ENCODE data around the gene ZNF655.
"Not testable (repeated sequence)": the region's sequence is repeated elsewhere in the genome, so short reads cannot be mapped to it uniquely, and the experiment has no call there.

Gene ZNF655, protein sequence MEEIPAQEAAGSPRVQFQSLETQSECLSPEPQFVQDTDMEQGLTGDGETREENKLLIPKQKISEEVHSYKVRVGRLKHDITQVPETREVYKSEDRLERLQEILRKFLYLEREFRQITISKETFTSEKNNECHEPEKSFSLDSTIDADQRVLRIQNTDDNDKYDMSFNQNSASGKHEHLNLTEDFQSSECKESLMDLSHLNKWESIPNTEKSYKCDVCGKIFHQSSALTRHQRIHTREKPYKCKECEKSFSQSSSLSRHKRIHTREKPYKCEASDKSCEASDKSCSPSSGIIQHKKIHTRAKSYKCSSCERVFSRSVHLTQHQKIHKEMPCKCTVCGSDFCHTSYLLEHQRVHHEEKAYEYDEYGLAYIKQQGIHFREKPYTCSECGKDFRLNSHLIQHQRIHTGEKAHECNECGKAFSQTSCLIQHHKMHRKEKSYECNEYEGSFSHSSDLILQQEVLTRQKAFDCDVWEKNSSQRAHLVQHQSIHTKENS

GRCh38 chr7:99558306-99559174 lies at the start of gene ZNF655:
TSS of gene ZNF655 (plus strand) at chr7:99558642. CDS start at chr7:99560560, 1,918 bp downstream.
- peak; percentile 86 for DNase-seq (ENCODE audit: low read depth)

DNA sequence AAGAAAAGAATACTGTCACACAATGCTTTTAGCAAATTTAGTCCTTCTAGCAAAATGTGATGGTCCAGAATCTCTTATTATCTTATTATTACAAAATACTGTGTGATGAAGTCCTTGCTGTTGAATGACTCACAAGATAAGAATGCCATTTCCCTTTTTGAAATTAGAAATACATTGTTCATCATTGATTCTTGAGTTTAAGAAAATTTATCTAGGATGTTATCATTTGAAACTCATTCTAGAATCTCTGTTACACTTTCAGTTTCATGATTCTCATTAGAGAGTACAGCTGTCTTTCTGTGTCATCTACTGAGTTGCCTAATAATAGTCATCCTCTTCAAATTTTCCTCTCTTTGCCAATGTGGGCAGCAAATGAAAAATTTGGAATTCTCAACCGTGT lies 44.4 kb upstream of the ZNF655 start:
- DNase-seq (ENCODE audit: low read depth) = no peak

DNA sequence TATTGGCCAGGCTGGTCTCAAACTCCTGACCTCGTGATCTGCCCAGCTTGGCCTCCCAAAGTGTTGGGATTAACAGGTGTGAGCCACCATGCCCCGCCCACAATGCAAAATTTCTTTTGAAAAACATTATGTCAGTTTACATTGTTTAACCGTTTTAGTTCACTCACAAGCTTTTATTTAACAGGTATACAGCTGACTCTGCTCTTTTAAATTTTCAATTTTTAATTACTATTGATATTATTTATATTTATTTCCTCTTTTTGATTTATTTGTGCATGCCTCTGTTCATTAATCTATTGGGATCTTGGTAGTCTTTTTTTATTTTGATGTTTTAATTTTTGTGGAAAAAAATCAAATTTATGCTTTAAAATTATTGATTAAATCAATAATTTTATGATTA lies 37.0 kb upstream of the ZNF655 start:
- no peak for DNase-seq (ENCODE audit: low read depth)

DNA sequence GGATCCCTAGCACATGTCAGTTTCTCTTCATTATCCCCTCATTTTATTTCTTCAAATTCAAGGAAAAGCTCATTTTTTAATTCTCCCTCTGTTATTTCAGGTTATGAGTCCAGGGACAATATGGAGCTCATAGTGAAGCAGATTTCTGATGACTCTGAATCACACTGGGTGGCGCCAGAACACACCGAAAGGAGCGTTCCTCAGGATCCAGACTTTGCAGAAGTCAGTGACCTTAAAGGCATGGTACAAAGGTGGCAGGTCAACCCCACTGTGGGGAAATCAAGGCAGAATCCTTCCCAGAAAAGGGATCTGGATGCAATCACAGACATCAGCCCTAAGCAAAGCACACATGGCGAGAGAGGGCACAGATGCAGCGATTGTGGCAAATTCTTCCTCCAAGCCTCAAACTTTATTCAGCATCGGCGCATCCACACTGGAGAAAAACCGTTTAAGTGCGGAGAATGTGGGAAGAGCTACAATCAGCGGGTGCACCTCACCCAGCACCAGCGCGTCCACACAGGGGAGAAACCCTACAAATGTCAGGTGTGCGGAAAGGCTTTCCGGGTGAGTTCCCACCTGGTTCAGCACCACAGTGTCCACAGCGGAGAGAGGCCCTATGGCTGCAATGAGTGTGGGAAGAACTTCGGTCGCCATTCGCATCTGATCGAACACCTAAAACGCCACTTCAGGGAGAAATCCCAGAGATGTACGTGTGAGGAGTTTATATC lies 32.6 kb upstream of the ZNF655 start:
- no peak for DNase-seq (ENCODE audit: low read depth)

DNA sequence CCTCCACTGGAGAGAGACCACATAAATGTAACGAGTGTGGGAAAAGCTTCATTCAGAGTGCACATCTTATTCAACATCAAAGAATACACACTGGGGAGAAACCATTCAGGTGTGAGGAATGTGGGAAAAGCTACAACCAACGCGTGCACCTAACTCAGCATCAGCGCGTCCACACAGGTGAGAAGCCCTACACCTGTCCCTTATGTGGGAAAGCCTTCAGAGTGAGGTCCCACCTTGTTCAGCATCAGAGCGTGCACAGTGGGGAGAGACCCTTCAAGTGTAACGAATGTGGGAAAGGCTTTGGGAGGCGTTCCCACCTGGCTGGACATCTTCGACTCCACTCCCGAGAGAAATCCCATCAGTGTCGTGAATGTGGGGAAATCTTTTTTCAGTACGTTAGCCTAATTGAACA lies 27.1 kb upstream of the ZNF655 start:
- DNase-seq (ENCODE audit: low read depth) = no peak

GRCh38 chr7:99535667-99536066 lies 22.8 kb upstream of the ZNF655 start:
- DNase-seq (ENCODE audit: low read depth) = no peak

GRCh38 chr7:99539213-99539811 lies 19.1 kb upstream of the ZNF655 start:
- DNase-seq (ENCODE audit: low read depth) = no peak

DNA sequence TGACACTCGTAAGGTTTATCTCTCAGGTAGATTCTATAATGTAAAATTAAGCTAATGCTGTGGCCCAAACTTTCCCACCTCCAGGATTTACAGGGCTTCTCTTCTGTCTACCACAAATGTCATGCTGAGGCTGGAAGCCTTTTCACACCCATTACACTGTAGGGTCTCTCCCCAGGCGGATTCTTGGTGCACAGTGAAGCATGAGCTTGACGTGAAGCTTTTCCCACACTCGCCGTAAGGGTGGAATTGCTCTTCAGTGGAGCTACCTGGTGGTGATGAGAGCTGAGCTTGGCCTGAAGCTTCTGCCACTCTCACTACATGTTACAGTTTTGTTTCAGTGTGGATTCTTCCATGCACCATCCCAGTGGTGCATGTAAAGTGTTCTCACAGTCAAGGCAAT lies 17.9 kb upstream of the ZNF655 start:
- no peak for DNase-seq (ENCODE audit: low read depth)

GRCh38 chr7:99541212-99541611 lies 17.2 kb upstream of the ZNF655 start:
- DNase-seq (ENCODE audit: low read depth) = no peak

- DNase-seq (ENCODE audit: low read depth) = no peak
Measured at GRCh38 chr7:99543081-99543671, 15.3 kb upstream of the ZNF655 start.

DNA sequence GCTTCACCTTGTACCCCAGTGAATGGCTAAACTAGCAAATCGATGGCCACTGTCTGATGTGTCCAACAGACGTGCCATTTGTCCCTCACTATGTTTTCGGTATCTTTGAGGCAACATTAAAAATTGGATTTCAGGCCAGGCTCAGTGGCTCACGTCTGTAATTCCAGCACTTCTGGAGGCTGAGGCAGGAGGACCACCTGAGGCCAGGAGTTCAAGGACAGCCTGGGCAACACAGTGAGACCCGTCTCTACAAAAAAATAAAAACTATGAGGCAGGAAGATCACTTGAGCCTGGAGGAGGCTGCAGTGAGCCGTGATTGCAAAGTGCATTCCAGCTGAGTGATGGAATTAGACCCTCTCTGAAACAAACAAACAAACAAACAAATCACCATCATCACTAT lies 14.5 kb upstream of the ZNF655 start:
- no peak for DNase-seq (ENCODE audit: low read depth)

DNA sequence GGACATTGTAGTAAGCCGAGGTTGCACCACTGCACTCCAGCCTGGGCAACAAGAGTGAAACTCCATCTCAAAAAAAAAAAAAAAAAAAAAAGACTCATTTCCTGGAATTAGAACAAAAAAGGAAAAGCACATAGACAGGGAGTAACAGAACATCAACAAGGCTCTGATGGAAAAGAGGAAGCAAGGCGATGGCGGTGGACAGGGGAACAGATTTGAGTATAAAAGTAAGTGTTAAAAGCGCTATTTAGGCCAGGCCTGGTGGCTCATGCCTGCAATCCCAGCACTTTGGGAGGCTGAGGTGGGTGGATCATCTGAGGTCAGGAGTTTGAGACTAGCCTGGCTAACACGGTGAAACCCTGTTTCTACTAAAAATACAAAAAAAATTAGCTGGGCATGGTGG lies 13.1 kb upstream of the ZNF655 start:
- not testable (repeated sequence) for DNase-seq (ENCODE audit: low read depth)

DNA sequence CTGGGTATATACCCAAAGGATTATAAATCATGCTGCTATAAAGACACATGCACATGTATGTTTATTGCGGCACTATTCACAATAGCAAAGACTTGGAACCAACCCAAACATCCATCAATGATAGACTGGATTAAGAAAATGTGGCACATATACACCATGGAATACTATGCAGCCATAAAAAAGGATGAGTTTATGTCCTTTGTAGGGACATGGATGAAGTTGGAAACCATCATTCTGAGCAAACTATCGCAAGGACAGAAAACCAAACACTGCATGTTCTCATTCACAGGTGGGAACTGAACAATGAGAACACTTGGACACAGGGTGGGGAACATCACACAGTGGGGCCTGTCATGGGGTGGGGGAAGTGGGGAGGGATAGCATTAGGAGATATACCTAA lies 8.9 kb upstream of the ZNF655 start:
- DNase-seq (ENCODE audit: low read depth) = not testable (repeated sequence)

GRCh38 chr7:99551334-99551733 lies 7.1 kb upstream of the ZNF655 start:
- no peak for DNase-seq (ENCODE audit: low read depth)

- DNase-seq (ENCODE audit: low read depth) = peak; percentile 95
Measured at GRCh38 chr7:99551767-99552463, 6.5 kb upstream of the ZNF655 start, which contains the start of gene FAM200A. TSS of gene FAM200A (minus strand) at chr7:99552114. CDS start at chr7:99548407, 3,707 bp downstream.

DNA sequence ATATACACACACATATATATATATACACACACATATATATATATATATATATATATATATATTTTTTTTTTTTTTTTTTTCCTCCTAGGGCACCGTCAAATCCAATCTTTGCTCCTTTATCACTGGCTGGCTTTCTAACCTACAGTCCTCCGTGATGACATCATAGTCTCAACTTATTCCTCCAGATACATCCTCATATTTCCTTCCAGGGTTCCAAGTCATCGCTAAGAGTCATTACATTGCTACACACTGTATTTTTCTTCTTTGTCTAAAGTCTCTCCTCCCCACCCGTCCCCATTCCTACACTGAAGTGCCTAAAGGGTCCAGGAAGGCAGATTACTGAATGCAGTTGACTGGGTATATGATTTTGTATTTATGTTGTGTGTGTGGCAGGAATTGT lies 5.4 kb upstream of the ZNF655 start:
- no peak for DNase-seq (ENCODE audit: low read depth)

- DNase-seq (ENCODE audit: low read depth) = no peak
Measured at GRCh38 chr7:99554939-99555338, 3.5 kb upstream of the ZNF655 start.

DNA sequence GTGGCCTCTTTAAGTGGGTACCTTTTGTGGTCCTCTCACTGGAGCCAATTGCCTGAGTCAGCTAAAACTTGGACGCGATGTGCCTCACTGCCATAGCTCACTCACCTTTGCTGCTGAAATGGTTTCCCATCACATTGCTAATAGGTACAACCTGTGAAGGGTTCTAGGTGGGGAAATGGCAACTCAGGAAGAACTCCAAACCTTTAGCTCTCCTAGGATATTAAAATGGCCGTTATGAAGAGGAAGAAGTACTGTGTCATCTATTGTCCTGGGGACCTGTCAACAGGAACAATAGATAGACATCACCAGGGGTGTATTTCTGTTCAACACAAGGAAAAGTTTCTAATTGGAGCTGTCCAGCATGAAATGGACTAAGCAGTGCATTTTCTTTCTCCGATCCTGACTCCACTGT lies 1.2 kb upstream of the ZNF655 start:
- DNase-seq (ENCODE audit: low read depth) = no peak

DNA sequence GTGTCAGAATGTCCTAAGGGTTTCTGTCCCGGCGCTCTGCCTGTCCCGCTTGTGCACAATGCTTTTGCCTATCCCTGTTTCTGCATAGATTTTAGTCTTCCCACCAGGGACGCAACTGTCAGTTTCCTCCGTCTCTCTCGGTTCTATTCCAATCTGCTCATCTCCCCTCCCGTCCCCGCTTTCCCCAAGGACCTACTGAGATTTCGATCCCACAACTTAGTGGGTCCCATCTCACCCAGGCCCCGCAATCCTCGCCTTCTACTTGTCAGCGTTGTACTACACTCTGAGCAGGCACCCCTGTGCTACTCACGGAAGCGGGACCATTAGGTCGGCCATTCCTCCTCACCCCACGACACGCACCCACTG lies 519 bp upstream of the ZNF655 start:
- DNase-seq (ENCODE audit: low read depth) = no peak

DNA sequence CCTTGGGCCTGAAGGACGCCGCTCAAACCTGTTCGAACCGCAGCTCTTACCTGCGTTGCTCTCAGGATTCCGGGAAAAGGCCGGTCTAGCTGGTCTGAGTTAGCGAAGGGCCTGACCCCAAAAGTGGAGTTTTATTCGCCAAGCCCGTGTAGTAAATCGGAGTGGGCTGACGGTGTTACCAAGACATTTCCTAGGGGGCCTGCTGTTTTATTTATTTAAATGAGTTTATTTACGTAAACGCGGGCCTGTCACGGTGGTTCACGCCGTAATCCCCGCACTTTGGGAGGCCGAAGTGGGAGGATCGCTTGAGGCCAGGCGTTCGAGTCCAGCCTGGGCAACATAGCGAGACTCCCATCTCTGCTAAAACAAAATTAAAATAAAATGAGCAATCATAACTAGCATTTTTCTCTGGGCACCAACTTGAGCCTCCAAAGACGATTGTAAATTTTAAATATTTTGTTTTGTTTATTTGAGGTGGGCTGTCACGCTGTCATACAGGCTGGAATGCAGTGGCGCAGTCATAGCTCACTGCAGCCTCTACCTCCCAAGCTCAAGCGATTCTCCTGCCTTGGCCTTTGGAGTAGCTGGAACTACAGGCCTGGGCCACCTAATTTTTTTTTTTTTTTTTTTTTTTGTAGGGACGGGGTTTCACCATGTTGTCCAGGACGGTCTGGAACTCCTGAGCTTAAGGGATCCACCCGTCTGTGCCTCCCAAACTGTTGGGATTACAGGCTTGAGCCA lies 903 bp downstream of the ZNF655 start:
- DNase-seq (ENCODE audit: low read depth) = no peak

All from fibroblast of gingiva (primary cell).